Activated CD4-positive, alpha-beta T cell treated with anti-CD3 and anti-CD28 coated beads, Interleukin-2, Interleukin-6, amounts not matched to agents 100 ng/mL and 50 ng/mL, durations not matched to agents 16 hours and 8 hours (primary cell): ENCODE results near the gene VANGL1.

Experiments used
- DNase-seq: peaks from one replicate; pipeline ENCODE4 v3.0.0-alpha.2; 2020

The VANGL1 gene

GRCh38 chr1:115706587-115707425 is 65.0 kb downstream of the VANGL1 start:
- DNase-seq = peak; percentile 22

GRCh38 chr1:115710859-115711624 is 69.3 kb downstream of the VANGL1 start:
- DNase-seq = peak; percentile 6

GRCh38 chr1:115712911-115713609 is 71.3 kb downstream of the VANGL1 start:
- no peak for DNase-seq

GRCh38 chr1:115713906-115714305 is 72.1 kb downstream of the VANGL1 start:
- no peak for DNase-seq

- DNase-seq = no peak
Measured at GRCh38 chr1:115714572-115715141, 72.9 kb downstream of the VANGL1 start.

- DNase-seq = peak; percentile 34
Measured at GRCh38 chr1:115717541-115717940, 75.8 kb downstream of the VANGL1 start.

GRCh38 chr1:115718011-115718754 is 76.4 kb downstream of the VANGL1 start:
- DNase-seq = no peak

GRCh38 chr1:115719285-115719684 is 77.5 kb downstream of the VANGL1 start:
- no peak for DNase-seq

- DNase-seq = no peak
Measured at GRCh38 chr1:115722221-115722620, 80.5 kb downstream of the VANGL1 start.

- DNase-seq = no peak
Measured at GRCh38 chr1:115723756-115724155, 82.0 kb downstream of the VANGL1 start.

GRCh38 chr1:115725600-115725999 is 83.8 kb downstream of the VANGL1 start:
- no peak for DNase-seq

- no peak for DNase-seq
Measured at GRCh38 chr1:115726161-115726560, 84.4 kb downstream of the VANGL1 start.

GRCh38 chr1:115726570-115726969 is 84.8 kb downstream of the VANGL1 start:
- DNase-seq = no peak

- no peak for DNase-seq
Measured at GRCh38 chr1:115727706-115728249, 86.0 kb downstream of the VANGL1 start.

- DNase-seq = no peak
Measured at GRCh38 chr1:115728341-115728740, 86.6 kb downstream of the VANGL1 start.

GRCh38 chr1:115729756-115730155 is 88.0 kb downstream of the VANGL1 start:
- DNase-seq = no peak

- no peak for DNase-seq
Measured at GRCh38 chr1:115732316-115732715, 90.5 kb downstream of the VANGL1 start.

GRCh38 chr1:115740811-115741210 is 99.0 kb downstream of the VANGL1 start:
- no peak for DNase-seq

GRCh38 chr1:115744646-115745275 is 103.0 kb downstream of the VANGL1 start:
- no peak for DNase-seq

GRCh38 chr1:115746021-115746690 is 104.4 kb downstream of the VANGL1 start:
- DNase-seq = no peak
